Left renal cortex interstitium (tissue), 4 donors: Measurements from ENCODE around the gene SUCNR1. TPM values are rescaled to one million over a fixed set of nuclear protein-coding genes. Genes with fewer than 3 reads are reported as not detected.
"Not testable (repeated sequence)": the region's sequence is repeated elsewhere in the genome, so short reads cannot be mapped to it uniquely, and the experiment has no call there.

Experiments used
- DNase-seq, 4 donors: peaks; one replicate each; pipeline ENCODE4 v3.0.0-alpha.2; 2013; ENCODE audit warnings: low read depth in 4 of 4, low spot score in 2 of 4, missing footprints in 1 of 4
- polyA plus RNA-seq, 4 donors: library from polyadenylated mRNA; unstranded; fragments of 120-200 nt; gene quantifications; one replicate each; pipeline ENCODE4 v1.2.1, GENCODE V29; 2013; ENCODE audit not compliant: insufficient read length in 4 of 4

SUCNR1 gene
- polyA plus RNA-seq, 4 donors: 4.0 to 14.9 (median 9.2) TPM

GRCh38 chr3:151869181-151869580 is 4.3 kb upstream of the SUCNR1 start:
- DNase-seq: no peak

- no peak for DNase-seq
These were observed 1.6 kb upstream of the SUCNR1 start for GRCh38 chr3:151871639-151872468.

- DNase-seq: not testable (repeated sequence)
These were observed 636 bp downstream of the SUCNR1 start for GRCh38 chr3:151874079-151874478.

DNA sequence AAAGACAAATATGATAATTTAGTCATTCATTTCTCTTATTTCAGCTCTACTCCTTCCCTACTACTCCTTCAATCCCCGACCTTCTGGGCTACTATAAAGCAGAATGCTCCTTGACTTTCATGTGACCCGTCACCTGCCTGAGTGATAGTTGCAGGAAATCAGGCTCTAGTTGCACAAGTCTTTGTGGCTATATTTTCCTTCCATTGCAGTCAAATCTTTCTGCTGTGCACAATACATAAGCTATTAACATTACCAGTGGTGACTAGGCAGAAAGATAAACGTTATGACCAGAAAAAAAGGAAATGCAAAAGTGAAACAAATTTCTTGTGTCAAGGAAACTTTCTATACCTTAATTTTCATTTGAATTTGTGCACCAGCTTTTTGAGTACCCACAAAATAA is 2.3 kb downstream of the SUCNR1 start:
- no peak for DNase-seq

DNA sequence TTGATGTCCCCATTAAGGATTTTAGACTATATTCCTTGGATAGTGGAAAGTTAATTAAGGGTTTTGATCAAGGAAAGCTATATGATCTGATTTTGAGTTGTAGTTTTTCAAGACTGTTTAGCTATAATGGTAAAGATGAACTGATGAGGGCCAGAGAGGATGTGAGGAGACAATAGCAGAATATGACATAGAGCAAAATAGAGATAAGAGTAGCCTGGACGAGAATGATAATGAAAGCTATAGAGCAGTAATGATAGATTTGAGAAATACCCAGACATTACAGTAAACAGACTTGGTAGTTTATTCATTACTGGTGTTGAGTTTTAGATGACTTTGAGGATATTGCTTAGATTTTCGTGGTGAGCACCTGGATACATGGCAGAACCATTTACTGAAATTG is 3.8 kb downstream of the SUCNR1 start:
- DNase-seq: no peak

DNA sequence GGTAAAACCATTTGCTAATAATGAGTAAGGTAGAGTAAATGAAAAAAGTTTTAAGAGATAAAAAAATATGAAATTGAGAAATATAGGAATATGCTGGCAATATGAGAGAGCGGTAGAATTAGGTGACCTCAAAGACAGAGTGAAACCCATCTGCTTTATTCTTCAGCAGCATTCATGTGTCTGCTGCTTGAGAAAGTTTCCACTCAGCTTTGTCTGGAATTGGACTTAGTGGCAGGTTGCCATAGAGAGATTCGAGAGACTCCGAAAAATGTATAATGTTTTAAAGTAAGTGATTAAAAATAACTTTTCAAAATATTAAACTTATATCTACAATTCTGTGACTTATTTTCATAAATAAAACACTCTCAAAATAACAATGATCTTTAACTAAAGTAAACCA is 5.0 kb downstream of the SUCNR1 start:
- no peak for DNase-seq

GRCh38 chr3:151879037-151879436 is 5.6 kb downstream of the SUCNR1 start:
- no peak for DNase-seq

- no peak for DNase-seq
These were observed 6.4 kb downstream of the SUCNR1 start for GRCh38 chr3:151879679-151880415.

DNA sequence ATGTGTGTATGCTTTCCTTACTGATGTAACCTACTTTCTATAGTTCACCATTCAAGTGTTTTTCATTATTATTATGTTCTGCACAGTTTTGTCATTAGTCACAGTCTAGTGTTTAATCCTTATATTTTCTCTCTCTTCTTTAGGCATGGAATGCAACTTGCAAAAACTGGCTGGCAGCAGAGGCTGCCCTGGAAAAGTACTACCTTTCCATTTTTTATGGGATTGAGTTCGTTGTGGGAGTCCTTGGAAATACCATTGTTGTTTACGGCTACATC is 6.9 kb downstream of the SUCNR1 start:
- no peak for DNase-seq

GRCh38 chr3:151881137-151881536 is 7.7 kb downstream of the SUCNR1 start:
- no peak for DNase-seq

GRCh38 chr3:151885397-151885796 is 12.0 kb downstream of the SUCNR1 start:
- not testable (repeated sequence) for DNase-seq

DNA sequence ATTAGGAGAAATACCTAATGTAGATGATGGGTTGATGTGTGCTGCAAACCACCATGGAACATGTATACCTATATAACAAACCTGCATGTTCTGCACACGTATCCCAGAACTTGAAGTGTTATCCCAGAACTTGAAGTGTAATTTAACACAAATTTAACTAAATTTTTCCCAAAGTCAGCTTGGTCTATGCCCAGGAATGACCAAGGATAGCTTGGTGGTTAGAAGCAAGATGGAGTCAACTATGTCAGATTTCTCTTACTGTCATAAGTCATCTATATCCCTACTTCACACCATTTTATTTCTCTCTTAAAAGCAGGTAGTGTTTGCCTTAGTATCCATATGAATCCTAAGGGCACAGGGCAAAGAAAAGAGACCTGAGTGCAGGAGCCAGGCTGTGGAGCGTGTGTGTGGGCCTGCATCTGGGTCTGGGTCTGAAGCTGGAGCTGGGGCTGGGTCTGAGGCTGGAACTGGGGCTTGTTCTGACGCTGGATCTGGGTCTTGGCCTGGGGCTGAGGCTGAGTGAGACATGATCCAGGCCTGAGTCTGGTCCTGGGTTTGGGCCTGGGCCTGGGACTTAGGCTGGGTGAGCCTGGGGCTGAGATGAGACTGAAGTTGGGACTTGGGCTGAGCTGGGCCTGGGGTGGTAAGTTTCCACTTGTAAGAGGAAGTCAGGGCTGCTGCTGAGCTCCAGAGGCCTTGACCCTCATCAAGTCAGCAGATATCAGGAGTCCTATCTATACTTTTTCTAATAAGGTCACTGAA is 14.2 kb downstream of the SUCNR1 start:
- DNase-seq: not testable (repeated sequence)

DNA sequence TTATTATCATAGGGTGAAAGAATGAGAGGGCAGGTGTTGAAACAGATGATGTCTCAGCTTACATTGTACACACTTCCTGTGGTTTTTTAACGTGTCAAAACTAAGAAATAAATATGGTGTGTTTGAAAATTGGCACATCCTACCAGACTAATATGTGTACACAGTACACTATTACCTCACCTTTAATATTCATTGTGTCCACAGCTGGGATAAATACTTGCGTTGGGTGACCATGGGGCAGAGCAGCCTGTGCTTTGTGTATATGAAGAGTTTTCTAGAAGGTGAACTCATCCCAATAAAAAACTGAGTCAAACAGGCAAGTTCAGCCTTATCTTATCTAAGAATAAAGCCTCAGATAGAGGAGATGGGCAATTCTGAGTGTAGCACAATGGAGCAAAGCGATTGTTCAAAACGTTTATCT is 17.3 kb downstream of the SUCNR1 start:
- DNase-seq: no peak

DNA sequence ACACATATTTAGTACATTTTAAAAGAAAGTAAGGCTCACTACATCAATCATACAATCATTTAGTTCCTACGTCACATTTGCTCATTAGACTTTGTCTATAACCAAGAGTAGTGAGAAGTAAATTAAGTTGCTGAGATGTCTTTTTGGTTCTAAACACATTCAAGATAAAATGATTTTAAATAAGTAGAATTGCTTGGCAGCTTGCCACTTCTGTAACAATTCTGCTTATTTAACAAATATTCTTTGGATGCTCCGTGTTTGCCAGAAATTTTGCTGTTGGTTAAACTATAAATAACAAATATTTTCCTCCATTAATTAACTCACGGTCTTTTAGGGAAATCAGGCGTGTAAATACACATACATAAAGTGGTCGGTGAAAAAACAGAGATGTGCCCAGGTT is 18.3 kb downstream of the SUCNR1 start:
- DNase-seq: no peak

- no peak for DNase-seq
These were observed 20.8 kb downstream of the SUCNR1 start for GRCh38 chr3:151894219-151894618.

DNA sequence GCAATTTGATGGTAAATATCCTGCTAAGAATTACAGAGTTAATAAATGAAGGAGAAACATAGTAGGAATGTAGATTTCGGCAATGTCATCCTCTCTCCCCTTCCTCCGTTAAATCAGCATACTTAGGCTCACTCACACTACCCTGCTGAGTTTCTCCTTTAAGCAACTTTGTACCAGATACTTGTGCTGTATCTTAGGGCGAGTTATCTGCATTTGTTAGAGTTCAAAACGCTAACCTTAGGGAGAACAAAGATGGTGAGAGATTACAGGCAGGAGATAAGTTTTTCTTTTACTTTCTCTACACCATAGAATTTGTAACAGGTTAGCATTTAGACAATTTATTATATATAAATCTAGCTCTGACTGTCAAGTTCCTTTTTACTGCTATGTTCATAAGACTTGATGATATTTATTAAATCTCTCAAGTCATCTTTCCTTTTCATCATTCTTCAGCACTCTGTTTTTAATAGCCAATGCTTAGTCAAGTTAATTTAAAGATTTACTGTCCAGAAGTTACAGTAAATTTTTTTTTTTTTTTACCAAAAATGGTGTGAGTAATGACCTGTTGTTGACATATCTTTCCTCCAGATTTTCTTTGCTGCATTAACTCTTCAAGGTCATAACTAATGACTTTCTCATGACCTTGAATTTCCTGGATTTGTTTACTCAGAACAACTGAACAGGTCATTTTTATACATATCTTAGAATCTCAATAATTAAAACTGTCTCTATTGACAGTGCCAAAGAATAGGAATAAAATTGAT is 22.2 kb downstream of the SUCNR1 start:
- DNase-seq: no peak

- DNase-seq: no peak
These were observed 23.0 kb downstream of the SUCNR1 start for GRCh38 chr3:151896246-151897012.

DNA sequence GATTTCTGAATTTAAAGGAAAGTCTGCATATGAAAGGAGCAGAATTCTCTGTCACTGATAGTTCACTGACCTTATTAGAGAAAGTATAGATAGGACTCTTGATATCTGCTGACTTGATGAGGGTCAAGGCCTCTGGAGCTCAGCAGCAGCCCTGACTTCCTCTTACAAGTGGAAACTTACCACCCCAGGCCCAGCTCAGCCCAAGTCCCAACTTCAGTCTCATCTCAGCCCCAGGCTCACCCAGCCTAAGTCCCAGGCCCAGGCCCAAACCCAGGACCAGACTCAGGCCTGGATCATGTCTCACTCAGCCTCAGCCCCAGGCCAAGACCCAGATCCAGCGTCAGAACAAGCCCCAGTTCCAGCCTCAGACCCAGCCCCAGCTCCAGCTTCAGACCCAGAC is 24.7 kb downstream of the SUCNR1 start:
- DNase-seq: not testable (repeated sequence)

DNA sequence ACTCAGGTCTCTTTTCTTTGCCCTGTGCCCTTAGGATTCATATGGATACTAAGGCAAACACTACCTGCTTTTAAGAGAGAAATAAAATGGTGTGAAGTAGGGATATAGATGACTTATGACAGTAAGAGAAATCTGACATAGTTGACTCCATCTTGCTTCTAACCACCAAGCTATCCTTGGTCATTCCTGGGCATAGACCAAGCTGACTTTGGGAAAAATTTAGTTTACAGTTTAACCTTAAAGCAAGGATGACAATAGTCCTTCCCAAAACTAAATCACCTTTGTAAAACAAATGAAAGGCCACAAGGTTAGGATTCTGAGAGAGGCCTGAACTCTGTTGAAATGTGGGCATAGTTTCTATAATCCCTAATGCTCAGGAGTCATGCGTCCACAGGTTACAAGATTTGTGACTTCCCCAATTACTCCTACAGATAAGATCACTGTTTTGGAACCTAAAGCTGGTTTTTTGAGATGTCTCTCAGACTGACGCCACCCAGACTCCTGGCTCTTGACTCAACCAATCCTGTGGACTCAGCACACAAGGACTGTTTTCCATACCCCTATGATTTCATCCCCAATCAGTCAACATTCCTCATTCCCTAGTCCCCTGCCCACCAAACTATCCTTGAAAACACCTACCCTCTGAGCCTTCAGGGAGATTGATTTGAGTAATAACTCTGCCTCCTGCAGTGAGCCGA is 25.3 kb downstream of the SUCNR1 start:
- not testable (repeated sequence) for DNase-seq
